ENCODE measurements around the gene TRAF3IP1. TPM values are rescaled to one million over a fixed set of nuclear protein-coding genes. Genes with fewer than 3 reads are reported as not detected.

The TRAF3IP1 gene
- total and polyA plus RNA-seq, 2 of the 13 experiments (the other 11 are each of a cell fraction or from before 2014, with no cell fraction given), result 4.1 to 12.9 TPM

DNA sequence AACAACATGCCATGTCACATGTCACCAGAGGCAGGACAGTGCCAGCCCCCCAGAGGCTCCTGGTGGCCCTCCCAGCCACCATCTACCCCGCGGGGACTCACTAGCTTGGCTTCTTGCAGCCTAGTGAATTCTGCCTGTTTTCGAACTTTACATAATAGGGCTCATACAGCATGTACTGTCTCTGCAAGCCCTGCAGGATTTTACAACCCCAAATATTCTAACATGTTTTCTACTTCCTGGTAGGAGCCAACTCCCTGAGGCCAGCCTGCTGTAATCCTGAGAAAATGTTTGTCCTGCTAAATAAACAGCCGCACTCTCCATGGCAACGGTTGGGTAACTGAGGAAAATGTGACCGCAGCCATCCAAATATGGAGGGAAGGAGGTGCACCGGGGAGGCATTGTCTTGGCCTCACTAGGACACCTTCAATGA lies 34.6 kb upstream of the TRAF3IP1 start (continued):
- TF ChIP-seq KAT2B (IDR thresholded peaks at IDR 0.05; ENCODE audit: borderline replicate concordance, low read depth, low read length) (no peak), EHMT2 (IDR thresholded peaks at IDR 0.05; ENCODE audit: borderline replicate concordance, low read depth, low read length) (peak; percentile 2; the same call in 1 of the 2 replicates), NKX3-1 (CRISPR knock-in tag; IDR thresholded peaks at IDR 0.05) (no peak), GTF3A (CRISPR knock-in tag; conservative IDR thresholded peaks at IDR 0.05) (no peak), ZFP1 (CRISPR knock-in tag; IDR thresholded peaks at IDR 0.05) (no peak), ARNT (IDR thresholded peaks at IDR 0.05) (no peak), ARNT2 (CRISPR knock-in tag; IDR thresholded peaks at IDR 0.05; ENCODE audit: low read depth) (no peak), MED8 (CRISPR knock-in tag; IDR thresholded peaks at IDR 0.05; ENCODE audit: insufficient replicate concordance) (no peak), ZNF350 (CRISPR knock-in tag; IDR thresholded peaks at IDR 0.05; ENCODE audit: borderline replicate concordance, low read depth) (peak; percentile 4; the same call in 1 of the 2 replicates), RCOR2 (CRISPR knock-in tag; IDR thresholded peaks at IDR 0.05) (peak; percentile 61), SIX4 (CRISPR knock-in tag; IDR thresholded peaks at IDR 0.05) (peak; percentile 48; the same call in 1 of the 2 replicates), PLRG1 (conservative IDR thresholded peaks at IDR 0.05) (no peak)
- TF ChIP-seq, protein P1, sequence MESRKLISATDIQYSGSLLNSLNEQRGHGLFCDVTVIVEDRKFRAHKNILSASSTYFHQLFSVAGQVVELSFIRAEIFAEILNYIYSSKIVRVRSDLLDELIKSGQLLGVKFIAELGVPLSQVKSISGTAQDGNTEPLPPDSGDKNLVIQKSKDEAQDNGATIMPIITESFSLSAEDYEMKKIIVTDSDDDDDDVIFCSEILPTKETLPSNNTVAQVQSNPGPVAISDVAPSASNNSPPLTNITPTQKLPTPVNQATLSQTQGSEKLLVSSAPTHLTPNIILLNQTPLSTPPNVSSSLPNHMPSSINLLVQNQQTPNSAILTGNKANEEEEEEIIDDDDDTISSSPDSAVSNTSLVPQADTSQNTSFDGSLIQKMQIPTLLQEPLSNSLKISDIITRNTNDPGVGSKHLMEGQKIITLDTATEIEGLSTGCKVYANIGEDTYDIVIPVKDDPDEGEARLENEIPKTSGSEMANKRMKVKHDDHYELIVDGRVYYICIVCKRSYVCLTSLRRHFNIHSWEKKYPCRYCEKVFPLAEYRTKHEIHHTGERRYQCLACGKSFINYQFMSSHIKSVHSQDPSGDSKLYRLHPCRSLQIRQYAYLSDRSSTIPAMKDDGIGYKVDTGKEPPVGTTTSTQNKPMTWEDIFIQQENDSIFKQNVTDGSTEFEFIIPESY (CRISPR knock-in tag; IDR thresholded peaks at IDR 0.05), result 0 out of 2 replicates have a peak, but pooled peaks have one; percentile 27
- TF ChIP-seq, protein P2, sequence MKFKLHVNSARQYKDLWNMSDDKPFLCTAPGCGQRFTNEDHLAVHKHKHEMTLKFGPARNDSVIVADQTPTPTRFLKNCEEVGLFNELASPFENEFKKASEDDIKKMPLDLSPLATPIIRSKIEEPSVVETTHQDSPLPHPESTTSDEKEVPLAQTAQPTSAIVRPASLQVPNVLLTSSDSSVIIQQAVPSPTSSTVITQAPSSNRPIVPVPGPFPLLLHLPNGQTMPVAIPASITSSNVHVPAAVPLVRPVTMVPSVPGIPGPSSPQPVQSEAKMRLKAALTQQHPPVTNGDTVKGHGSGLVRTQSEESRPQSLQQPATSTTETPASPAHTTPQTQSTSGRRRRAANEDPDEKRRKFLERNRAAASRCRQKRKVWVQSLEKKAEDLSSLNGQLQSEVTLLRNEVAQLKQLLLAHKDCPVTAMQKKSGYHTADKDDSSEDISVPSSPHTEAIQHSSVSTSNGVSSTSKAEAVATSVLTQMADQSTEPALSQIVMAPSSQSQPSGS (CRISPR knock-in tag; IDR thresholded peaks at IDR 0.05), result 0 out of 2 replicates have a peak, but pooled peaks have one; percentile 23
- TF ChIP-seq, protein P3, sequence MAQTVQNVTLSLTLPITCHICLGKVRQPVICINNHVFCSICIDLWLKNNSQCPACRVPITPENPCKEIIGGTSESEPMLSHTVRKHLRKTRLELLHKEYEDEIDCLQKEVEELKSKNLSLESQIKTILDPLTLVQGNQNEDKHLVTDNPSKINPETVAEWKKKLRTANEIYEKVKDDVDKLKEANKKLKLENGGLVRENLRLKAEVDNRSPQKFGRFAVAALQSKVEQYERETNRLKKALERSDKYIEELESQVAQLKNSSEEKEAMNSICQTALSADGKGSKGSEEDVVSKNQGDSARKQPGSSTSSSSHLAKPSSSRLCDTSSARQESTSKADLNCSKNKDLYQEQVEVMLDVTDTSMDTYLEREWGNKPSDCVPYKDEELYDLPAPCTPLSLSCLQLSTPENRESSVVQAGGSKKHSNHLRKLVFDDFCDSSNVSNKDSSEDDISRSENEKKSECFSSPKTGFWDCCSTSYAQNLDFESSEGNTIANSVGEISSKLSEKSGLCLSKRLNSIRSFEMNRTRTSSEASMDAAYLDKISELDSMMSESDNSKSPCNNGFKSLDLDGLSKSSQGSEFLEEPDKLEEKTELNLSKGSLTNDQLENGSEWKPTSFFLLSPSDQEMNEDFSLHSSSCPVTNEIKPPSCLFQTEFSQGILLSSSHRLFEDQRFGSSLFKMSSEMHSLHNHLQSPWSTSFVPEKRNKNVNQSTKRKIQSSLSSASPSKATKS (CRISPR knock-in tag; IDR thresholded peaks at IDR 0.05), result no peak
- TF ChIP-seq, protein P4, sequence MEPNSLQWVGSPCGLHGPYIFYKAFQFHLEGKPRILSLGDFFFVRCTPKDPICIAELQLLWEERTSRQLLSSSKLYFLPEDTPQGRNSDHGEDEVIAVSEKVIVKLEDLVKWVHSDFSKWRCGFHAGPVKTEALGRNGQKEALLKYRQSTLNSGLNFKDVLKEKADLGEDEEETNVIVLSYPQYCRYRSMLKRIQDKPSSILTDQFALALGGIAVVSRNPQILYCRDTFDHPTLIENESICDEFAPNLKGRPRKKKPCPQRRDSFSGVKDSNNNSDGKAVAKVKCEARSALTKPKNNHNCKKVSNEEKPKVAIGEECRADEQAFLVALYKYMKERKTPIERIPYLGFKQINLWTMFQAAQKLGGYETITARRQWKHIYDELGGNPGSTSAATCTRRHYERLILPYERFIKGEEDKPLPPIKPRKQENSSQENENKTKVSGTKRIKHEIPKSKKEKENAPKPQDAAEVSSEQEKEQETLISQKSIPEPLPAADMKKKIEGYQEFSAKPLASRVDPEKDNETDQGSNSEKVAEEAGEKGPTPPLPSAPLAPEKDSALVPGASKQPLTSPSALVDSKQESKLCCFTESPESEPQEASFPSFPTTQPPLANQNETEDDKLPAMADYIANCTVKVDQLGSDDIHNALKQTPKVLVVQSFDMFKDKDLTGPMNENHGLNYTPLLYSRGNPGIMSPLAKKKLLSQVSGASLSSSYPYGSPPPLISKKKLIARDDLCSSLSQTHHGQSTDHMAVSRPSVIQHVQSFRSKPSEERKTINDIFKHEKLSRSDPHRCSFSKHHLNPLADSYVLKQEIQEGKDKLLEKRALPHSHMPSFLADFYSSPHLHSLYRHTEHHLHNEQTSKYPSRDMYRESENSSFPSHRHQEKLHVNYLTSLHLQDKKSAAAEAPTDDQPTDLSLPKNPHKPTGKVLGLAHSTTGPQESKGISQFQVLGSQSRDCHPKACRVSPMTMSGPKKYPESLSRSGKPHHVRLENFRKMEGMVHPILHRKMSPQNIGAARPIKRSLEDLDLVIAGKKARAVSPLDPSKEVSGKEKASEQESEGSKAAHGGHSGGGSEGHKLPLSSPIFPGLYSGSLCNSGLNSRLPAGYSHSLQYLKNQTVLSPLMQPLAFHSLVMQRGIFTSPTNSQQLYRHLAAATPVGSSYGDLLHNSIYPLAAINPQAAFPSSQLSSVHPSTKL (CRISPR knock-in tag; IDR thresholded peaks at IDR 0.05), result peak; percentile 85
- TF ChIP-seq, protein P5, sequence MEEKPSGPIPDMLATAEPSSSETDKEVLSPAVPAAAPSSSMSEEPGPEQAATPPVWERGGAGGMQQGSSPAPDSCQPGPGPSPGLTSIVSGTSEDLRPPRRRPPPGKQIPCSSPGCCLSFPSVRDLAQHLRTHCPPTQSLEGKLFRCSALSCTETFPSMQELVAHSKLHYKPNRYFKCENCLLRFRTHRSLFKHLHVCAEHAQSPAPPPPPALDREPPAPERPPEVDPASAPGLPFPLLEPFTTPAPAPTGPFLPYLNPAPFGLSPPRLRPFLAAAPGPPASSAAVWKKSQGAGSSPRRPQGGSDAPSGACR (CRISPR knock-in tag; IDR thresholded peaks at IDR 0.05), result no peak
- TF ChIP-seq, protein P6, sequence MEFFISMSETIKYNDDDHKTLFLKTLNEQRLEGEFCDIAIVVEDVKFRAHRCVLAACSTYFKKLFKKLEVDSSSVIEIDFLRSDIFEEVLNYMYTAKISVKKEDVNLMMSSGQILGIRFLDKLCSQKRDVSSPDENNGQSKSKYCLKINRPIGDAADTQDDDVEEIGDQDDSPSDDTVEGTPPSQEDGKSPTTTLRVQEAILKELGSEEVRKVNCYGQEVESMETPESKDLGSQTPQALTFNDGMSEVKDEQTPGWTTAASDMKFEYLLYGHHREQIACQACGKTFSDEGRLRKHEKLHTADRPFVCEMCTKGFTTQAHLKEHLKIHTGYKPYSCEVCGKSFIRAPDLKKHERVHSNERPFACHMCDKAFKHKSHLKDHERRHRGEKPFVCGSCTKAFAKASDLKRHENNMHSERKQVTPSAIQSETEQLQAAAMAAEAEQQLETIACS (CRISPR knock-in tag; IDR thresholded peaks at IDR 0.05), result no peak
